ENCODE measurements around the gene HOXC6. TPM values are rescaled to one million over a fixed set of nuclear protein-coding genes. Genes with fewer than 3 reads are reported as not detected.

The HOXC6 gene
- total and polyA plus RNA-seq, 4 donors, result 0.18 to 0.71 (median 0.35) TPM

- peaks cover 21 to 73% (median 69%) of the 10 kb centered on the region in 3 donors for H3K27me3 ChIP-seq (ENCODE audit: control insufficient read depth in 3 of 3, insufficient read depth in 3 of 3, low read length in 2 of 3)
- peaks cover 0 to 1% (median 0%) of the 10 kb centered on the region in 4 donors for H3K36me3 ChIP-seq (ENCODE audit: control insufficient read depth in 4 of 4, insufficient read depth in 4 of 4, low read length in 4 of 4)
- no peak overlapping the region for H3K9ac ChIP-seq (ENCODE audit: insufficient read depth in 1 of 2, low read length in 2 of 2)
- DNase-seq (no peak), ATAC-seq (ENCODE audit: insufficient read depth, low FRiP score) (no peak)
- peaks cover 0 to 14% (median 0%) of the 10 kb centered on the region in 4 donors for H3K9me3 ChIP-seq (ENCODE audit: control insufficient read depth in 4 of 4, insufficient read depth in 3 of 4, low read length in 3 of 4)
- WGBS, 2 donors, result 9 to 15% methylated on average over 54 to 57 of the region's 57 CpGs
- no peak for TF ChIP-seq CTCF (IDR thresholded peaks at IDR 0.05; ENCODE audit: control extremely low read depth, extremely low read depth)
- H3K27ac ChIP-seq (ENCODE audit: low read depth in 1 of 2, low read length in 1 of 2), result no peak overlapping the region
- no peak overlapping the region for H3K4me3 ChIP-seq
- peaks cover 0 to 29% (median 0%) of the 10 kb centered on the region in 5 donors for H3K4me1 ChIP-seq (ENCODE audit: control insufficient read depth in 5 of 5, insufficient read depth in 5 of 5, low read length in 5 of 5)
These were observed 5.9 kb downstream of the HOXC6 start for GRCh38 chr12:54033980-54034784.

GRCh38 chr12:54034785-54035310, 6.6 kb downstream of the HOXC6 start:
- H3K4me3 ChIP-seq, result no peak overlapping the region
- H3K27me3 ChIP-seq (ENCODE audit: control insufficient read depth in 3 of 3, insufficient read depth in 3 of 3, low read length in 2 of 3), result peaks cover 21 to 72% (median 71%) of the 10 kb centered on the region in 3 donors
- 39 to 49% methylated on average over 22 of the region's 22 CpGs for WGBS, 2 donors

GRCh38 chr12:54035568-54036264, 7.5 kb downstream of the HOXC6 start:
- Histone ChIP-seq H3K36me3 (ENCODE audit: control insufficient read depth in 4 of 4, insufficient read depth in 4 of 4, low read length in 4 of 4) (peaks cover 0 to 1% (median 0%) of the 10 kb centered on the region in 4 donors), H3K27me3 (ENCODE audit: control insufficient read depth in 3 of 3, insufficient read depth in 3 of 3, low read length in 2 of 3) (peaks cover 21 to 76% (median 73%) of the 10 kb centered on the region in 3 donors), H3K4me1 (ENCODE audit: control insufficient read depth in 5 of 5, insufficient read depth in 5 of 5, low read length in 5 of 5) (peaks cover 0 to 38% (median 0%) of the 10 kb centered on the region in 5 donors), H3K9ac (ENCODE audit: insufficient read depth in 1 of 2, low read length in 2 of 2) (no peak overlapping the region), H3K9me3 (ENCODE audit: control insufficient read depth in 4 of 4, insufficient read depth in 3 of 4, low read length in 3 of 4) (peaks cover 0 to 14% (median 0%) of the 10 kb centered on the region in 4 donors), H3K27ac (ENCODE audit: low read depth in 1 of 2, low read length in 1 of 2) (no peak overlapping the region), H3K4me3 (no peak overlapping the region)
- ATAC-seq (ENCODE audit: insufficient read depth, low FRiP score) (no peak), DNase-seq (no peak)
- TF ChIP-seq CTCF (IDR thresholded peaks at IDR 0.05; ENCODE audit: control extremely low read depth, extremely low read depth), result no peak
- 65% methylated on average over 6 of the region's 6 CpGs for WGBS, 2 donors

More at GRCh38 chr12:54034785-54035310, 6.6 kb downstream of the HOXC6 start:
- no peak overlapping the region for H3K27ac ChIP-seq (ENCODE audit: low read depth in 1 of 2, low read length in 1 of 2)
- peaks cover 0 to 36% (median 0%) of the 10 kb centered on the region in 5 donors for H3K4me1 ChIP-seq (ENCODE audit: control insufficient read depth in 5 of 5, insufficient read depth in 5 of 5, low read length in 5 of 5)
- DNase-seq, result no peak
- TF ChIP-seq CTCF (IDR thresholded peaks at IDR 0.05; ENCODE audit: control extremely low read depth, extremely low read depth), result no peak
- no peak overlapping the region for H3K9ac ChIP-seq (ENCODE audit: insufficient read depth in 1 of 2, low read length in 2 of 2)
- H3K9me3 ChIP-seq (ENCODE audit: control insufficient read depth in 4 of 4, insufficient read depth in 3 of 4, low read length in 3 of 4), result peaks cover 0 to 14% (median 0%) of the 10 kb centered on the region in 4 donors
- peaks cover 0 to 1% (median 0%) of the 10 kb centered on the region in 4 donors for H3K36me3 ChIP-seq (ENCODE audit: control insufficient read depth in 4 of 4, insufficient read depth in 4 of 4, low read length in 4 of 4)
- no peak for ATAC-seq (ENCODE audit: insufficient read depth, low FRiP score)
